T-cell (primary cell): Measurements from ENCODE around the gene NKAPL. TPM values are rescaled to one million over a fixed set of nuclear protein-coding genes. Genes with fewer than 3 reads are reported as not detected.

Experiments
- ATAC-seq, 4 experiments: fragments of 200-7000 bp in 3 of 4; fragments of 150-1000 bp in 1 of 4; cut with Tn5 transposase; replicated peaks in 1 of 4; 1 replicate in 3 of 4; 2 replicates in 1 of 4; pipeline ENCODE4 v1.10.0; 2021; ENCODE audit warnings: moderate library complexity in 3 of 4, mild to moderate bottlenecking in 2 of 4, moderate number of reproducible peaks in 1 of 4
- CTCF ChIA-PET, 2 donors: fragments of 300-600 bp; sonication (Branson Sonifier 250); formaldehyde crosslinking; loops; one replicate each; lab custom pipeline; 2022; ENCODE audit warnings: antibody characterized with exemption in 2 of 2; lab: Charles Lee
- POLR2A ChIA-PET, 2 donors: fragments of 300-600 bp; sonication (Branson Sonifier 250); formaldehyde crosslinking; loops; one replicate each; lab custom pipeline; 2022; ENCODE audit warnings: antibody characterized with exemption in 2 of 2; lab: Charles Lee
- DNase-seq, 35 experiments: peaks; one replicate each; pipeline versions ENCODE4 v3.0.0 to v3.0.0-alpha.2; 2013 to 2023
- H3K27ac ChIP-seq: one replicate; pipeline ENCODE4 v1.5.1; 2013; ENCODE audit warnings: low read length
- H3K27me3 ChIP-seq, 2 experiments: replicated peaks in 1 of 2; 1 replicate in 1 of 2; 2 replicates in 1 of 2; pipeline versions ENCODE4 v1.6.1 to v1.7.0; 2013; ENCODE audit warnings: low read length in 1 of 2, mixed read lengths in 1 of 2; ENCODE audit not compliant: control insufficient read depth in 2 of 2, insufficient read depth in 2 of 2; ENCODE audit errors: extremely low read depth in 1 of 2
- H3K36me3 ChIP-seq, 2 donors: 1 replicate in 1 of 2; 2 replicates in 1 of 2; pipeline versions ENCODE4 v1.6.1 to v1.7.0; 2013; ENCODE audit warnings: low read length in 1 of 2; ENCODE audit not compliant: control insufficient read depth in 2 of 2, insufficient read depth in 1 of 2; ENCODE audit errors: extremely low read depth in 1 of 2
- H3K4me1 ChIP-seq, 2 experiments: 1 replicate in 1 of 2; 2 replicates in 1 of 2; pipeline versions ENCODE4 v1.6.1 to v1.7.0; 2013; ENCODE audit warnings: low read length in 2 of 2, mixed read lengths in 1 of 2; ENCODE audit not compliant: insufficient read depth in 2 of 2, control insufficient read depth in 1 of 2; ENCODE audit errors: extremely low read depth in 1 of 2
- H3K4me3 ChIP-seq, 2 donors: 1 replicate in 1 of 2; 2 replicates in 1 of 2; pipeline versions ENCODE4 v1.5.1 to v1.7.0; 2013; ENCODE audit warnings: mild to moderate bottlenecking in 2 of 2, low read length in 1 of 2, moderate library complexity in 1 of 2; ENCODE audit not compliant: control insufficient read depth in 1 of 2; ENCODE audit errors: extremely low read depth in 1 of 2
- H3K9me3 ChIP-seq: 2 replicates; pipeline ENCODE4 v1.7.0; 2013
- H3K27ac Mint-ChIP-seq, 2 donors: one replicate each; pipeline ENCODE4 v1.8.0; 2020 to 2021; ENCODE audit warnings: mild to moderate bottlenecking in 2 of 2, mixed read lengths in 2 of 2
- H3K27me3 Mint-ChIP-seq, 2 donors: one replicate each; pipeline ENCODE4 v1.8.0; 2021 to 2022; ENCODE audit warnings: mixed read lengths in 2 of 2
- H3K36me3 Mint-ChIP-seq: one replicate; pipeline ENCODE4 v1.8.0; 2021; ENCODE audit warnings: mixed read lengths
- H3K4me1 Mint-ChIP-seq, 3 donors: one replicate each; pipeline ENCODE4 v1.8.0; 2020 to 2022; ENCODE audit warnings: mixed read lengths in 3 of 3, mild to moderate bottlenecking in 1 of 3
- H3K4me3 Mint-ChIP-seq, 3 donors: one replicate each; pipeline ENCODE4 v1.8.0; 2020 to 2022; ENCODE audit warnings: mild to moderate bottlenecking in 3 of 3, mixed read lengths in 3 of 3, moderate library complexity in 3 of 3
- H3K9me3 Mint-ChIP-seq, 3 donors: one replicate each; pipeline ENCODE4 v1.8.0; 2020 to 2022; ENCODE audit warnings: mixed read lengths in 3 of 3
- WGBS: methylation state at CpG from one replicate; pipeline ENCODE4 v1.1.5; 2013; ENCODE audit warnings: missing lambda C conversion rate; ENCODE audit not compliant: insufficient coverage; 5-methylcytosine and 5-hydroxymethylcytosine counted together
- total RNA-seq, 35 experiments: library from RNA in 6 of 35; stranded (reverse) in 6 of 35; fragments of 120-200 nt in 1 of 35; gene quantifications; one replicate each; pipeline versions ENCODE4 v1.2.1 to v1.2.4 and lab custom pipeline; 2013 to 2026

NKAPL gene
- total RNA-seq, 5 donors from 2014 or later (not counting 1 experiment from before 2014, with no cell fraction given), result 0.32 TPM; not detected in 4

GRCh38 chr6:28266563-28266961 is 7.5 kb downstream of the NKAPL start:
- H3K27me3 ChIP-seq, result no peaks in the 10 kb centered on the region
- H3K9me3 ChIP-seq, result no peaks in the 10 kb centered on the region
- peak overlapping the region; percentile 87 to 97 for H3K4me3 ChIP-seq
- Mint-ChIP-seq H3K27ac (no peak overlapping the region), H3K9me3 (no peaks in the 10 kb centered on the region), H3K4me3 (no peak overlapping the region), H3K4me1 (peaks cover 8 to 31% (median 28%) of the 10 kb centered on the region in 3 donors), H3K36me3 (peaks cover 4% of the 10 kb centered on the region), H3K27me3 (no peaks in the 10 kb centered on the region)
- H3K36me3 ChIP-seq, result peaks cover 0 to under 1% of the 10 kb centered on the region in 2 donors
- ATAC-seq, result no peak
- H3K4me1 ChIP-seq, result peaks cover 8 to 14% of the 10 kb centered on the region in 2 experiments
- H3K27ac ChIP-seq, result peak overlapping the region; percentile 80
- POLR2A ChIA-PET, result interaction anchor here (0.6 to 1.8 kb wide), 12 partner anchors 14 to 1122 kb away, joined by 3 to 17 read pairs (median 5); partner anchors contain the start of genes ZKSCAN4 (in 2 of the 2), PGBD1 (in 1 of the 2) and ZKSCAN3 (in 1 of the 2)
- WGBS, result no CpG with 5 or more reads among the region's 5 CpGs
- no peak for DNase-seq
- CTCF ChIA-PET, result interaction anchor here (0.5 to 3.0 kb wide), 17 partner anchors 8 to 754 kb away, joined by 3 to 19 read pairs (median 4); partner anchors contain the start of genes ZKSCAN4 (in 1 of the 2) and ZSCAN31 (in 1 of the 2)

DNA sequence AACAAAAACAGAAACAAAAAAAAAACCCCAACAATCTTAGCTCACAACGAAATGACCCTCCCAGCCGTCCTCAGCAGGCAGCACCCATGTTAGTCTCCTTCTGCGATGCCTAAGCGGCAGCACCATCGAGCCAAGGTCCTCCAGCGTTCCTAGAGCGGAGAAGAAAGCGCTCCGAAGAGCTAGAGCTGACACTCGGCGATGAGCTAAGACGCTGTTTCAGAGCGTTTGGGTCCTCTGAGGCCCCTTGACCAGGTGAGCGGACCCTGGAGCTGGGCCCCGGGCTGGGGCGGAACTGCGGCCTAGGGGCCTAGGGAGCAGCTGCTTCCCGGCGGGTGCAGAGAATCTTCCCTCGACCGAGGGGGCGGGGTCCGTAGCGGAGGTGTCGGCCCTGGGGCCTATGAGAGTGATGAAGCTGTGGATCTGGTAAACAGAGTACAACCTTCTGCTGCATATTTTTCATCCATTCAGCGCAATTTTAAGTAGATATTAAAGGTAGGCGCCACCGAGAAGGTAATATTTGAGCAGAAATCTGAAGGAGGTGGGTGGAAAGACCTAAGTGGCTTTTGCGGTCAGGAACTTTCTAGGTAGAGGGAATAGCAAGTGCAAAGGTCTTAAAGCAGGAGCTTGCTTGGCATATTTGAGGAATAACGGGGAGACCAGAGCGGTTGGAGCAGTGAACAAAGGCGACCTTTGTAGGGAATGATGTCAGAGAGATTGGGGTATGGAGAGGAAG is 8.0 kb downstream of the NKAPL start, which contains the start of gene ZSCAN26:
ZSCAN26 (plus strand) TSS at position 182 of the 733 bp plus-strand sequence. CDS start 4,777 bp downstream, outside the sequence.
- Histone ChIP-seq H3K4me1 (peaks cover 8 to 14% of the 10 kb centered on the region in 2 experiments), H3K9me3 (no peaks in the 10 kb centered on the region), H3K27ac (peak within 1 kb of the TSS; percentile 80), H3K27me3 (no peaks in the 10 kb centered on the region), H3K36me3 (peaks cover 0 to 6% of the 10 kb centered on the region in 2 donors), H3K4me3 (peak within 1 kb of the TSS; percentile 87 to 97)
- peak; percentile 94 to 97 (median 96) for ATAC-seq
- DNase-seq, result peak; percentile 71 to 93 (median 86)
- under 1% methylated on average over 26 of the region's 32 CpGs for WGBS
- ChIA-PET CTCF (interaction anchor here (0.5 to 3.0 kb wide), 20 partner anchors 9 to 754 kb away, joined by 3 to 19 read pairs (median 4); partner anchors contain the start of genes ZKSCAN4 (in 1 of the 2) and ZSCAN31 (in 1 of the 2)), POLR2A (interaction anchor here (0.6 to 1.8 kb wide), 14 partner anchors 14 to 1122 kb away, joined by 3 to 17 read pairs (median 4); partner anchors contain the start of genes ZKSCAN3 (in 2 of the 2), ZKSCAN4 (in 2 of the 2), PGBD1 (in 1 of the 2) and ZSCAN16 (in 1 of the 2))
- Mint-ChIP-seq H3K4me3 (no peak within 1 kb of the TSS), H3K9me3 (no peaks in the 10 kb centered on the region), H3K27me3 (no peaks in the 10 kb centered on the region), H3K36me3 (peaks cover 9% of the 10 kb centered on the region), H3K4me1 (peaks cover 8 to 31% (median 28%) of the 10 kb centered on the region in 3 donors), H3K27ac (peak within 1 kb of the TSS in 1 of 2 donors; percentile 62)

- DNase-seq (no peak), ATAC-seq (no peak)
- Mint-ChIP-seq H3K9me3 (no peaks in the 10 kb centered on the region), H3K4me1 (peaks cover 8 to 31% (median 28%) of the 10 kb centered on the region in 3 donors), H3K4me3 (no peak overlapping the region), H3K27ac (no peak overlapping the region), H3K36me3 (peaks cover 14% of the 10 kb centered on the region), H3K27me3 (no peaks in the 10 kb centered on the region)
- Histone ChIP-seq H3K4me1 (peaks cover 8 to 14% of the 10 kb centered on the region in 2 experiments), H3K27me3 (no peaks in the 10 kb centered on the region), H3K27ac (no peak overlapping the region), H3K4me3 (peak overlapping the region; percentile 87 to 97), H3K9me3 (no peaks in the 10 kb centered on the region), H3K36me3 (peaks cover 0 to 11% of the 10 kb centered on the region in 2 donors)
- CTCF ChIA-PET, result interaction anchor here (0.6 to 3.0 kb wide), 12 partner anchors 9 to 374 kb away, joined by 3 to 19 read pairs (median 4); partner anchors contain the start of genes ZKSCAN4 (in 1 of the 2) and ZSCAN31 (in 1 of the 2)
- POLR2A ChIA-PET, result interaction anchor here (0.6 to 1.8 kb wide), 7 partner anchors 15 to 374 kb away, joined by 3 to 17 read pairs (median 4); partner anchors contain the start of genes ZKSCAN4 (in 2 of the 2), ZKSCAN3 (in 1 of the 2) and ZSCAN16 (in 1 of the 2)
- 17% methylated on average over 1 of the region's 1 CpG for WGBS
Measured at GRCh38 chr6:28267695-28268059, 8.6 kb downstream of the NKAPL start.

DNA sequence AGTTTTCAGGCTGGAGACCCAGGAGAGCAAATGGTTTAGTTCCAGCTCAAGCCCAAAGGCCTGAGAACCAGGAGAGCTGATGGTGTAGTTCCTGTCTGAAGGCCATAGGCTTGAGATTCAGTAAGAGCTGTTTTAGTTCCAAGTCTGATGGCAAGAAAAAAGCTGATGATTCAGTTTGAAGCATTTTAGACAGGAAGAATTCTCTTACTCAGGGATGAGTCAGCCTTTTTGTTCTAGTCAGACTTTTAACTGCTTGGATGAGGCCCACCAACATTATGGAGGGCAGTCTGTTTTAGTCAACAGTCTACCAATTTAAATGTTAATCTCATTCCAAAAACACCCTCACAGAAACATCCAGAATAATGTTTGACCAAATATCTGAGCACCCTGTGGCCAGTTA is 10.4 kb downstream of the NKAPL start:
- H3K4me3 ChIP-seq, result no peak overlapping the region
- Mint-ChIP-seq H3K27me3 (no peaks in the 10 kb centered on the region), H3K4me1 (peaks cover 8 to 24% (median 23%) of the 10 kb centered on the region in 3 donors), H3K9me3 (no peaks in the 10 kb centered on the region), H3K4me3 (no peak overlapping the region), H3K27ac (no peak overlapping the region), H3K36me3 (peaks cover 27% of the 10 kb centered on the region)
- no peaks in the 10 kb centered on the region for H3K27me3 ChIP-seq
- H3K36me3 ChIP-seq, result peaks cover 0 to 29% of the 10 kb centered on the region in 2 donors
- CTCF ChIA-PET, result no interaction called here
- H3K27ac ChIP-seq, result no peak overlapping the region
- H3K9me3 ChIP-seq, result no peaks in the 10 kb centered on the region
- ATAC-seq (no peak), DNase-seq (no peak)
- POLR2A ChIA-PET, result interaction anchor here (0.6 to 0.7 kb wide), 2 partner anchors 18 to 60 kb away, joined by 3 read pairs; no protein-coding TSS in a partner anchor
- peaks cover 8 to 12% of the 10 kb centered on the region in 2 experiments for H3K4me1 ChIP-seq

DNA sequence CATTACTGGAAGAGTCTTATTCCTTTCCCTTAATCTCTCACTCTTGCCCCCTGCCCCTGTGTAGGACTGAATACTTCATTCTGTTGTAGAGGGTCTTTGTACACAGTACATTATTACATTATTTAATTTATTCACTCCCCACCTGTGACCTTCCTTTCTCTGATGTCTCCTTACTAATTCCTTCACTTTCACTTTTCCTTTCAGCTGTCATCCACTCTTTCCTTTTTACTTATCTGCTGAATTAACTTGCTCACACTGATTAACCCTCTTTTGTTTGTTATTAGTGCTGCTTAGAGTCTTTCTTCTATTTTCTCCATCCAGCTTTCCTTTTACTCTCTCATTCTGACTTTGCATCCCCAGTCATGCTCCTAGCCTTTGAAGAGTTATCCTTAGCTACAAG is 15.8 kb downstream of the NKAPL start:
- peaks cover 54% of the 10 kb centered on the region for H3K36me3 Mint-ChIP-seq
- H3K36me3 ChIP-seq, result peaks cover 8 to 51% of the 10 kb centered on the region in 2 donors

DNA sequence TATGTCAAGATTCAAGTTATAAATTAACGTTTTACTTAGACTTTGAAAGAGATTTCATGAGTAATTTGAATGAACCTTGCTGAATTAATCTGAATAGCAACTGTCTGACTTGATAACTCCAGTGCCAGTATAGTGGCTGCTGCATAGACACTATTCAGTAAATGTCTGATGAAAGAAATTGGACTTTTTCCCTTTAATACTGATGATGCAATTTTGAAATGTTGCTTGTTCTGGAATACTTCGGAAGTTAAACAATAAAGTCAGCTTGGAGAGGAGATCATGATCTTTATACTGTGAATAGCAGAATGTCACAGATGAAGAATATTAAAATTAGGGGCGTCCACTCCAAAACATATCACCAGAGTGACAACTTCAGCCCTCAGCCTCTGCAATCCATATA is 18.6 kb downstream of the NKAPL start:
- POLR2A ChIA-PET, result no interaction called here
- WGBS, result no CpG with 5 or more reads among the region's 3 CpGs
- Histone ChIP-seq H3K36me3 (peaks cover 8 to 39% of the 10 kb centered on the region in 2 donors), H3K9me3 (no peaks in the 10 kb centered on the region), H3K27me3 (peaks cover 0 to 7% of the 10 kb centered on the region in 2 experiments), H3K27ac (no peak overlapping the region), H3K4me3 (no peak overlapping the region), H3K4me1 (peaks cover 0 to 6% of the 10 kb centered on the region in 2 experiments)
- CTCF ChIA-PET, result interaction anchor here in 1 of 2 donors (1.0 kb wide), 1 partner anchor 11 kb away, joined by 4 read pairs; the partner anchor contains the start of gene ZSCAN26
- Mint-ChIP-seq H3K36me3 (peaks cover 39% of the 10 kb centered on the region), H3K9me3 (no peaks in the 10 kb centered on the region), H3K4me3 (no peak overlapping the region), H3K27me3 (peaks cover 11 to 12% of the 10 kb centered on the region in 2 donors), H3K4me1 (peaks cover 9 to 17% (median 17%) of the 10 kb centered on the region in 3 donors), H3K27ac (no peak overlapping the region)
- DNase-seq (no peak), ATAC-seq (no peak)

More for the DNA sequence above, 15.8 kb downstream of the NKAPL start:
- peaks cover 14 to 16% (median 15%) of the 10 kb centered on the region in 3 donors for H3K4me1 Mint-ChIP-seq
- no peak overlapping the region for H3K4me3 ChIP-seq
- ChIA-PET POLR2A (interaction anchor here in 1 of 2 donors (0.6 kb wide), 1 partner anchor 1916 kb away, joined by 6 read pairs; no protein-coding TSS in a partner anchor), CTCF (no interaction called here)
- H3K9me3 Mint-ChIP-seq, result no peaks in the 10 kb centered on the region
- peak overlapping the region in 1 of 2 donors; percentile 82 for H3K27ac Mint-ChIP-seq
- DNase-seq (no peak), ATAC-seq (no peak)
- no peaks in the 10 kb centered on the region for H3K27me3 Mint-ChIP-seq
- H3K27ac ChIP-seq, result no peak overlapping the region
- no peak overlapping the region for H3K4me3 Mint-ChIP-seq
- H3K27me3 ChIP-seq, result no peaks in the 10 kb centered on the region
- H3K9me3 ChIP-seq, result no peaks in the 10 kb centered on the region
- no peaks in the 10 kb centered on the region for H3K4me1 ChIP-seq
